ENCODE results near the gene IGFL3.
"Not testable (repeated sequence)": the region's sequence is repeated elsewhere in the genome, so short reads cannot be mapped to it uniquely, and the experiment has no call there.

Gene IGFL3

DNA sequence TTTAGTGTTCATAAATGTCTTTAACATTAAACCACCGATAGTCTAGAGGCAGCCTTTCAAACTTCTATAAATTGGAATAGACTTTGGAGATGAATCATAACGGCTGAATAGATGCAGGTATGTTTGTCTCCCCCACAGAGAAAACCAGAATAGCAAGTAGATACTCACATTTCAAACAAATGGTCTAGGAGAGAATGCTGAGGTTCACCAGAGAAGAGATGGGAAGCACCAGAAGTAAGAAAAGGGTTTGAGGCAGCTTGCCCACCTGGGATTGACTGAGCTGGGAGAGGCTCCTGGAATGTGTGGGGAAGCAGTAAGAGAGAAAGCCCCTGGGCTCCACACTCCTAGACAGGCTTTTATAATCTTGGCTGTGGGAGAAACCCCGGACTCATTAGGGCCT, 6.4 kb downstream of the IGFL3 start:
- DNase-seq: no peak

DNA sequence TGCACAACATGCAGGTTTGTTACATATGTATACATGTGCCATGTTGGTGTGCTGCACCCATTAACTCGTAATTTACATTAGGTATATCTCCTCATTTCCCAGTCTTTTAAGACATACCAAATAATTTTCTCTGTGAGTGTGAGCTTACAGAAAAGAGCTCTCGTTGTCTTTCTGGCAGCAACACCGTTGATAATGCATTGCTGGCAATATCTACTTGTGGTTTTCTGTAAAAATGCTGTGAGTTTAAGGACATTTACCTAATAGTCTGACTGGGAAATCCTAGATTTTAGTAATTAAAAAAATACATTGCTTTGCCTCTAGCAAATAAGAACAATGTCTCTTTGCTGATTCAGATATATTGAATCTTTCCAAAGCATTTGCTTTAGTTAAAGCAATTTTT, 8.4 kb downstream of the IGFL3 start:
- DNase-seq: no peak

DNA sequence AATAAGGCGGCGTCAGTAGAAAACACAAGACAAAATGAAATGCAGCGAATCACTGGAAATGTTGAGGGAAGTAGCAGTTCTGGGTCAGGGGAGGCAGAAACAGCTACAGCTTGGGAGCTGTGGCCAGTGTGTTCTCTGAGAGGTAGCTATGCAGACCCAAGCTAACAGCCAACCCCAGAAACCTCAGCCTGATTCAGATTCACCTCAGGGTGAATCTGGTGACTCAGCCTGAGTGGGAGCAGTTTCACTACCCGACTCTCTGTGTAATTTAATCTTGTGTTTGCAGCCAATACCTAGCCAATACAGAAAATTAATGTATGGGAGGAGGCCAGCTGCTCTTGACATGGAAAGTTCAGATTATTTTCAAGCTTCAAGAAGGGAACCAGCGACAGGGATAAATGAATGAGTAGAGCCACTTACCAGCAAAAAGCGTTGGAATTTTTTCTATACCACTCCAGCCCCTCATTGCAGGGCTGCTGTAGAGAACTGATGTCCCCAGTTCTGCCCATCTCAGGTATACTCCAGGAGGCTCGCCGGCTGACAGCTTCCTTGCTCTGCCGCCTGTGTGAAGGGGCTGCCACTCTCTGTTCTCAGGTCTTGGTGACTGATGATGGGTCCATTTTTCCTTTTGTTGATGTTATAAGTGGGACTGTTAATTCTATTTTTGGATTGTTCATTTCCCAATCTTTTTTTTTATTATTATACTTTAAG, 8.9 kb downstream of the IGFL3 start:
- no peak for DNase-seq

DNA sequence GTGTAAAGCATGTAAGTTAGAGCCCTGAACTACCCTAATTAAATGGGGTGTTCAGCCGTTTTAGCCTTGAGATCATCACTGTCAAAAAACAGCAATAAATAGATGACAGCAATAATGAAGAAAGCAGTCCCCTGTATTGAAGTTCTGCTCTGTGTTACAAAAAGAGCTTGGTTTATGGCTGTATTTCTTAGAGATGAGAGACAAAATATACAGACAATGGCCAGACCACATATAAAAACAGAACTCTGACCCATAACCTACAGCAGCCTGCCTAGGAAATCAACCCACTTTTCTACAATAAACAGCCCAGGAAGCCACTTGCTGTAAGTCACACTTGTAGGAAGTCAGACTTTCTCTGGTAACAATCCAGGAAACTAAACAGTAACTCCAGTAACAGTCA, 10.8 kb downstream of the IGFL3 start:
- no peak for DNase-seq

DNA sequence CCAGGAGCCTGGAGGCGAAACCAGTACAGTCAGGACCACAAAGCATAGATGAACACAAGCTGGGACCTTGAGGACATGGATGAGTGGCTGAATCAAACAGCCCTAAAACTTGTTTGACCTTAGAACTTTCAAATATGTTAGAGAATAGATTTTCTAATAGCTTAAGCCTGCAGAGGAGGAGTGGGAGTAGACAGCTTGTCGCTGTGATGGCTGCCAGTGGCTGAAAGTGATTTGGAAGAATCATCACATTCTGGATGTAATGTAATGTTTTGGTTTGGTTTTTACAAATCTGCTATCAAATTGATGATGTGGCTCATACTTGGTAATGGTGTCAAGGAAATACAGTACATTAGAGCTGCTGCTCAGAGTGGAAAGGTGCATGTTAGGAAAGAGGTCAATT, 12.0 kb downstream of the IGFL3 start:
- no peak for DNase-seq

DNA sequence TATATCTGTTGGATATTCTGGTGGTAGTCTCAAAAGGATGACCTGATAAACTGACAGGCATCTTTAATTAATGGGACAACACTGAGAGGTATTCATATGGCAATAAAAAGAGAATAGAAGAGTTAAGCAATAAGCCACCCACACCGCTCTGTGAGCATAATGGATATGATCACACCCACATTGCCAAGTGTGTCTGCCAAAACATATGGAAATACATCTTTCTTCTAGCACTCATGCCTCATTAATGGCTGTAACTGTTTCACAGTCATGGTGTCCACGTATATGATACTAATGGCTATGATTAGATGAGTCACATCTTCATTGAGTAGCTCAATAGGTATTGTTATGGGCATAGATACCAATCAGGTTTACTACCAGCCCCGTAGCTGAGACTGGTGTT, 13.1 kb downstream of the IGFL3 start:
- no peak for DNase-seq

DNA sequence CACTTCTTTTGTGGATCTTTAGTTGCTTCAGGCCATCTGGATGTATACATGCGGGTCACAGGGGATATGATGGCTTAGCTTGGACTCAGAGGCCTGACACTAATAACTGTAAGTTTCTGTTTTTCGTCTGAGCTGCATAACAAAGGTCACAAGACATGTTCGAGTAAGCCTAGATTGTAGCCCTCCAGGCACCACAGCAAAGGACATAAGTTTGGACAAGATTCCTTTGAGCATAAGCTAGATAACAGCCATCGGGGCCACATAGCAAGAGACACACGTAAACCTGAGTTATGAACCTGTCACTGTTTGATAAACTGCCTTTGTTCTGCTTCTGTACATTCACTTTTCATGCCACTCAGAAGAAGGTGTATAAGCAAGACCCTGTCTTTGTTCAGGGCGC, 14.6 kb downstream of the IGFL3 start:
- DNase-seq: no peak

DNA sequence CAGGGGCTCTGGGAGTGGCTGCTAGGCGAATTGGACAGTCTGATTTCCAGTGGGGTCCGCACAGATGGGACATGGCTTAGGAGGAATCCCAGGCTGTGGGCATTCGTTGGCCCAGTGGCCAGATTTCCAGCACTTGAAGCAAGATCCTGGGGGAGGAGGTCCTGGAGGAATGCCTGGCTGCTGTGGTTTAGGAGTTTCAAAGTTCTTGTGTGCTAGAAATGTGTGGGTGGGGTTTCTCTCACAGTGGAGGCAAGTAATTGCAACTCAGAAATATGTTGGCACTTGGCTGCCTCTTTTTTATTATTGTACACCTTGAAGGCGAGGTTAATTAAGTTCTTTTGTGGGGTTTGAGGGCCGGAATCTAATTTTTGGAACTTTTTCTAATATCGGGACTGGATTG, 17.1 kb downstream of the IGFL3 start:
- DNase-seq: no peak

DNA sequence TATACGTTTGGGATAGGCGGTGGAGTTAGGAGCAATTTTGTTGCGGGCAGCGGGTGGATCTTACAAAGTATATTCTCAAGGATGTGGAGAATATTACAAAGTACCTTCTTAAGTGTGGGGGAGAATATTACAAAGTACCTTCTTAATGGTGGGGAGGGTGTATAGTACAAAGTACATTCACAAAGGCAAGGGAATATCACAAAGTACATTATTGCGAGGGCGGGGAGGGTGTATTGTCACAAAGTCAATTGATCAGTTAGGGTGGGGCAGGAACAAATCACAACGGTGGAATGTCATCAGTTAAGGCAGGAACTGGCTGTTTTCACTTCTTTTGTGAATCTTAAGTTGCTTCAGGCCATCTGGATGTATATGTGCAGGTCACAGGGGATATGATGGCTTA, 22.2 kb downstream of the IGFL3 start:
- DNase-seq: not testable (repeated sequence)

DNA sequence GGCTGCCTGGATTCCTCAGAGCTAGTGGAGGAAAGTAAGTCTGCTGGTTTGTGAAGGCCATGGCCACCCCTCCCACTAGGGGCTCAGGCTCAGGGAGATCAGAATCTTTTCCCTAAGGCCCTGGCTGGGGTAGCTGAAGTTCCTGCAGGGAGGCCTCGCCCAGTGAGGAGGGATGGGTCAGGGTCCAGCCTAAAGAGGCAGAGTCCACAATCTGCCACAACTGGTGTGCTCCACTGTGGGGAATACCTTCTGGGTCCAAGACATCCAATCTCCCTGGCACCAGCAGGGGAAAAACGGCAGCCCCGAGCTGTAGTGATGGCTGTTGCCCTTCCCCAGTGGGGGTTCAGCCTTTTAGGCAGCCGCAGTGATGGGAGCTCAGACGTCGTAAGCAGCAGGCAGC, 23.2 kb downstream of the IGFL3 start:
- no peak for DNase-seq

DNA sequence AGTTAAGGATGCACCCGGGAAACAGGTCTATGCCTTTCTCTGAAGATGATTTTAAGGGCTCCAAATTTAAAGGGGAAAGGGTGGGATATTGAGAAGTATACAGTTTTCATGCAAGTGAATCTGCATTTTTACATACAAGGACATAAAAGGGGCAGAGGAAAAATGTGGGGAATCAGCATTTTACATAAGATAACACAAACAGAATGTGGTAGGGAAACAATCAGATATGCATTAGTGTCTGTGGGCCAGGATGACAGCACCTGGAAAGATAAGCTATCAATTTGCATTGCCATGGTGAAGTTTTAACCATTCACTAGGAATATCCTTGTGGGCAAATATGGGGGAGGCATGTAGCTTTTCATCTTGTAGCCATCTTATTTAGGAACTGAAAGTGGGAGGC, 24.1 kb downstream of the IGFL3 start:
- no peak for DNase-seq

DNA sequence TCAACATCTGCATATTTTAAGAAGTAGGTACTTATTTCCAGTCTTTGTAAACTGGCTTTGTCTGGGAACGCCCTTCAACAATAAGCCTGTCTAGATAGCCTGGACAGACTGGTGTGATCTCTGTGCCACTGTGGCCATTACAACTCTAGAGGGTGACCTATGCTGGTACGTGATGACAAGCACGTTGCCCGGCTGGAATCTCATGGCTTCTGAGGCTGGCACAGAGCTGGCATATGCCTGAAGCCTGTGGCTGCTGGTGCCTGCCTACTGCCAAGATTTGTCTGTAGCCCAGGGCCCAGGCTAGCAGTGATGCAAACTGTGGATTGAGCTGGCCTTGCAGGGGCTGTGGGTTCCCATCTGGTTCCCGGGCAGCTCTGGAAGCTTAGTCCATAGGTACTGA, 34.0 kb downstream of the IGFL3 start:
- DNase-seq: no peak

DNA sequence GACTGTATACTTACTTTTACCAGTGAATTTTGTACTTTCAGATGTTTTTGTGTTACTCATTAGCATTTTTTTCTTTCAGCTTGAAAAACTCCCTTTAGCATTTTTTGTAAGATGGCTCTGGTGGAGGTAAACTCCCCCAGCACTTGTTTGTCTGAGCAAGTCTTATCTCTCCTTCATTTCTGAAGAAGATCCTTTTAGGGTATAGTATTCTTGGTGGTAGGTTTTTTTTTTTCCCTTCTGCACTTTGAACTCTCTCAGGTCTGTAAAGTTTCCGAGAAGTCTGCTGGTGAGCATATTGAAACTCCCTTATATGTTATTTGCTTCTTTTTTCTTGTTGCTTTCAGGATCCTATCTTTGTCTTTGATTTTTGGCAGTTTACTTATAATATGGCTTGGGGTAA, 35.1 kb downstream of the IGFL3 start:
- no peak for DNase-seq

DNA sequence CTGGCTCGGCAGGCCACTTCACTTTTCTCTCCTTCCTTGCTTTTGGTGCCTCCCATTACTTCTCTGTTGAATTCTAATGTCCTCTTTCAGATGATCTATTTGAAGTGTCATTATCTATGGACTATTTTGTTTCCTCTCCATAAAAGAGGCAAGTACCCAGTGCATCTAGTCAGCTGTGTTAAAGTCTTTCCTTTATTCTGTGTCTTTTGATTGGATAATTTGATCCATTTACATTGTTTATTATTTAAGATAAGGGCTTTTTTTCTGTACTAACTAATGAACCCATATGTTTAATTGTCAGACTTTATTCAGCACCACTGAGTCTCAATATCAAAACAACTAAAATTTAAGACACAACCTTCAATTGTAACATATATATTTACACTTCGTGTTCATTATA, 36.4 kb downstream of the IGFL3 start:
- no peak for DNase-seq

DNA sequence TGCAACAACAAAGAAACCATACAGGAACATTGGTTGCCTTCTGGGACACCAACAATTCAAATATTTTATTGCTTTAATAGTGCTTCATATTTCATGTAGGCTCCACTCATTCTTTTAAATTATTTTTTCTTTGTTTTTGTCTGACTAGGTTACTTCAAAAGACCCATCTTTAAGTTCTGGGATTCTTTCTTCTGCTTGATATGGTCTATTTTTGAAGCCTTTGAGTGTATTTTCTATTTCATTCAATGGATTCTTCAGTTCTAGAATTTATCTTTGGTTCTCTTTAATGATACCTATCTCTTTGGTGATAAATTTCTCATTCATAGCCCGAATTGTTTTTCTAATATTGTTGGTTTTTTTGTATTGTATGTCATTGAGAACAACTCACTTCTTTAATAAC, 38.6 kb downstream of the IGFL3 start:
- DNase-seq: no peak

DNA sequence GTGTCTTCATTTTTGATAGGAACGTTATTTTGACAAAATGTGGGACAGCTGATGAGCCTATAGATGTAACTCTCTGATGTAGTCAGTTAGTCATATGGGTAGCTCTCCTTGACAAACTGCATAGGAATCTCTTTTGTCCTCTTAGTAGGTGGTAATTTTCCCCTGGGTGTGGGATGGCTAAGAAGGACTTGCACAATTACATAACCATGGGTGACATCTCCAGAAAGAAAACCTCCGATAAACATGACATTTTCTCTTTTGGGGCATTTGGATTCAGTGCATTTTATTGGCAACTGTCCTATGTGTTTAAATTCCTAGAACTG, 41.8 kb downstream of the IGFL3 start:
- no peak for DNase-seq

DNA sequence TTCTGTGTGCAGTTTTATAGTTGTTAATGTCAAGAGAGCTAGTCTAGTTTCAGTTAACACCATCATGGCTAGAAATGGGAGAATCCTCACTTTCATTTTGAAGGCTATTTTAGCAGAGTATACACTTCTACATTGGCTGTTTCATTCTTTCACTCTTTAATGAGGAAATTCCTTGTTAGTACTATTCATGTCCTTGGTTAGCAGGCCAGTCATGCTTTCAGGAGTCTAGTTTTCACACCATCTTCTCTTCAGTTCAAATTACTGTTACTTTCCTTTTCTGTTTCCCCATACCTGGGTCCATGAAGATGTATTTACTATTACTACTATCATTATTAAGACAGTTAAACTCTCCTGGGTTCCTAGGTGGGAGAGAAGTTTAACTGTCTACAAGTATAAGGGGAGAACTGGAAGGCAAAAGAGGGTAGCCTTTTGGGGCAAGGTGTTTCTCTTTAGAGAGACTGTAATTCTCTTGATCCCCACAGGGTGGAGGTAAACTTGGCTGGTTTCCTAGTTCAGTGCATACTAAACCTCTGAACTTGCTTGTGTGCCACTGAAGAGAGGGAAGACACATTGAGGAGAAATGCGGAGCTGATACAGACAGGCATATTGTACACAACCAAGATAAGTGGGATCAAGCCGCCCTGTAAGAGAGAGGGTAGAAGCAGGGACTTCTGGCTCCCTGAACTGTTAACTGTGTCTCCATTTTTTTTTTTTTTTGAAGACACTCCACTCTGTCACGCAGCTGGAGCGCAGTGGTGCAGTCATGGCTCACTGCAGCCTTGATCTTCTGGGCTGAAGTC, 42.4 kb downstream of the IGFL3 start:
- DNase-seq: no peak

DNA sequence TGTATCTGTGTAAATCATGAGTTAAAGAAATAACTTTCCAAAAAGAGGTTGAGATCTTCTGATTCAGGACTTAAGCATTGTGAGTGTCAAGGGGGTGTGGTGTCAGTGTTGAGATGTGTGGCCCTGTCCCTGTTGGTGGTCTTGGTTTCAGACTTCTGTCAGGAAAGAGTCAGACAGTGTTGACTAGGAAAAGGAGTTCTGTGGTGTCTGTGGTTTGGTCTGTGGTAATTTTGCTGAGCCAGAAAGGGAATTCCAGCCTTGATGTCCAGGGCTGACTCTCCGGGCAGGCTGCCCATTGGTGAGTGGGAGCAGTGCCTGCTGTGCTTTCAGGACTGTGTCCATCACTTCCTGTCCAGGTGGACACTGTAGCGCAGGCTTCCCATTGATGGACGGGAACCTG, 43.9 kb downstream of the IGFL3 start:
- no peak for DNase-seq

DNA sequence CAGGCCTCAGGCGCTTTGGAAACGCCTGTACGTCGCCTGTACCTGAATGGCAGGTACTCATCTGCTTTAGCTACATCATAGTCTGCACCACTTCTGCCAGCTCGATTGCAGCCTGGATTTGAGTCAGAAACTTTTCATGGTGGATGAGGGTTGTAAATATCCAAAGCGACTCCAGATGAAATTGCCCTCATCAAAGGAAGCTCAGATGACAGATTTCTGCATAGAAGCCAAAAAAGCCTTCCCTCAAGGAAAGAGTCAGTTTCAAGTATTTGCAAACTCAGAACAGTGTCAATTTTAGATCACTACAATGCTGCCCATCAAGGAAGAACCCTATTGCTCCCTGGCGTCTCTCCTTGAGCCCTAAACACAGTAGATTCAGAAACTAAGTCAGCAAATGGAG, 44.9 kb downstream of the IGFL3 start:
- no peak for DNase-seq

DNA sequence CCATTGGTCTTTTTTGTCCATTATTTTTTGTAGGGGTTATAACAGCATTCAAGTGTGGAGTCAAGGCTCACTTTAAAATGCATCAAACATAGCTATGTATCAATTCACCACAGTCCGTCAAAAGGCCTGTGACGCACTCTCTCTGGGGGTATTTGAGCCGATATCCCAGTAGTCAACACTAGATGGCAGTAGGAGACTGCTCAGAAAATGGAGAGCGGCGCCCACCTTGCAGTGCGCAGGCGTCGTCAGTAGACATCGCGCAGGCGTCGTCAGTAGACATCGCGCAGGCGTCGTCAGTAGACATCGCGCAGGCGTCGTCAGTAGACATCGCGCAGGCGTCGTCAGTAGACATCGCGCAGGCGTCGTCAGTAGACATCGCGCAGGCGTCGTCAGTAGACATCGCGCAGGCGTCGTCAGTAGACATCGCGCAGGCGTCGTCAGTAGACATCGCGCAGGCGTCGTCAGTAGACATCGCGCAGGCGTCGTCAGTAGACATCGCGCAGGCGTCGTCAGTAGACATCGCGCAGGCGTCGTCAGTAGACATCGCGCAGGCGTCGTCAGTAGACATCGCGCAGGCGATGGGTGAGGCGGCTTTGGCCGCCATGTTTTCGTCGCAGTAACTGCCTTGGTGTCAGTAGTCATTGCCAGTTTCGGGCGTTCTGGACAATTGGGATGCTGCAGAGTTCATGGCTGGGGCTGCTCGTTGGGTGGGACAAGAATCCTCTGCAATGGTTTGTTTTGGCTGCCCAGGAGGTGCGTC, 45.7 kb downstream of the IGFL3 start:
- DNase-seq: not testable (repeated sequence)

DNA sequence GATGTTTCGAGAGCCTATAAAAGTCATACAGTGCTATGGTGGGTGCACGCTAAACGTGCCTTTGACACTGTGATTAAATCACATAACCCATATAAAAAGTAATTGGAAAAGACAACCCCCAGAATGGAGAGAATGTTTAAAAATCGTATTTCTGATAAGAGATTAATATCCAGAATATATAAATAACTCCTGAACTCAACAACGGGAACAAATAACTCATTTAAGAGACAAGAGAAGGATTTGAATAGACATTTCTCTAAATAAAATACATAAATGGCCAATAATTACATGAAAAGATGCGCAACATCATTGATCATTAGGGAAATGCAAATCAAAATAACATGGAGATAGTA, 46.7 kb downstream of the IGFL3 start:
- DNase-seq: no peak

DNA sequence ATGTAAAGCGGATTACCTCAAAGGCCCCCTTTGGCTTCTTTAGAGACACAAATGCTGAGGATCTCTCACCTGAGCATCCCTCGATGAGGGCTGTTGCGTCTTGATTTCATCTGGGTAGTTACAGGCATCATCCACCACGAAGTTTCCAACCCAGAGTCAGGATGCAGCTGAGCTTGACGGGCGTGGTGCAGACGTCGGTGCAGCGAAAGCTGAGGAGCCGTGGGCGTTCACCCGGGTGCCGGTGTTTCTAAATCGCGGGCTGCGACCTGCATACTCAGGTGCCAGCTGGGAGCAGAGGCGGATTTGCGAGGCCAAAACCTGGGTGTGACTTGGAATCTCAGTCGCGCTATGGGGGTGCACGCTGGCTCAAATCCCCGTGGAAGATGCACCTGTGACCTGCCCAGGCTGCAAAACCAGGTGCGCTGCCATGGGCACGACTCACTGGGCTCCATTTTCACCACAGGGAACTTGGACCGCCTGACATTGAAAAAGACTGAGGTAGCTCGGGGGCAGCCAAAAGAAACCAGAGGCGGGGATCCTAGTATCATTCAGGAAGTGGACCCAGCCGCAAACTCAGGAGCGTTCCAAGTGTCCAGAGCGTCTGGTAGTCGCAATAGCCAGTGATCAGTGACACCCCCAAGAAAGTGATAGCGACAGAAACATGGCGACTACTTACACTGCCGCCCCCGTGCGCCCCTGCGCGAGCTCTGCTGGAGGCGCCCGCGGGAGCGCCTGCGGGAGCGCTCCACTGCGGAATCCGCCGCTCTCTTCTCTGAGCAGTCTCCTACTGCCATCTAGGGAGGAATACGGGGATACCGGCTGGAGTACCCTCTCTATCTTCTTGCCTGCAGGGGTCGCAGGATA, 47.3 kb downstream of the IGFL3 start:
- DNase-seq: peak; percentile 54

Measured in KG1 (cell line).